RWPE2 (cell line): ENCODE data around the gene SEPHS2.

Experiments used
- ATAC-seq: fragments of 200-7000 bp; cut with Tn5 transposase; 3 replicates; pipeline ENCODE4 v1.9.1; 2021; ENCODE audit warnings: low read depth
- DNase-seq: peaks from one replicate; pipeline ENCODE4 v3.0.0-alpha.2; 2020; ENCODE audit warnings: low spot score
- H3K27ac ChIP-seq: fragments of 450-650 bp; 2 replicates; pipeline ENCODE4 v1.5.1; 2017; ENCODE audit warnings: mild to moderate bottlenecking; ENCODE audit not compliant: poor library complexity, severe bottlenecking
- H3K27me3 ChIP-seq: fragments of 250-450 bp; sonication (Bioruptor Pico); 2 replicates; pipeline ENCODE4 v1.5.1; 2021; ENCODE audit warnings: mild to moderate bottlenecking, moderate library complexity; ENCODE audit not compliant: insufficient read depth, poor library complexity, severe bottlenecking
- H3K36me3 ChIP-seq: fragments of 250-450 bp; sonication (Bioruptor Pico); 2 replicates; pipeline ENCODE4 v1.5.1; 2020; ENCODE audit warnings: low read depth, mild to moderate bottlenecking, moderate library complexity
- H3K4me1 ChIP-seq: fragments of 250-450 bp; sonication (Bioruptor Pico); 2 replicates; pipeline ENCODE4 v1.5.1; 2021; ENCODE audit warnings: mild to moderate bottlenecking, moderate library complexity; ENCODE audit not compliant: insufficient read depth, poor library complexity, severe bottlenecking
- H3K4me3 ChIP-seq: fragments of 250-450 bp; sonication (Bioruptor Pico); 2 replicates; pipeline ENCODE4 v1.5.1; 2021; ENCODE audit warnings: mild to moderate bottlenecking, moderate library complexity; ENCODE audit not compliant: severe bottlenecking
- H3K9me3 ChIP-seq: fragments of 250-450 bp; sonication (Bioruptor Pico); 2 replicates; pipeline ENCODE4 v1.5.1; 2021; ENCODE audit warnings: mild to moderate bottlenecking, moderate library complexity; ENCODE audit not compliant: severe bottlenecking
- TF ChIP-seq, protein P1 (sequence below): fragments of 450-650 bp; IDR thresholded peaks from one replicate; pipeline ENCODE4 v1.5.1; 2017; ENCODE audit warnings: mild to moderate bottlenecking, moderate library complexity; ENCODE audit not compliant: poor library complexity, severe bottlenecking

The SEPHS2 gene

DNA sequence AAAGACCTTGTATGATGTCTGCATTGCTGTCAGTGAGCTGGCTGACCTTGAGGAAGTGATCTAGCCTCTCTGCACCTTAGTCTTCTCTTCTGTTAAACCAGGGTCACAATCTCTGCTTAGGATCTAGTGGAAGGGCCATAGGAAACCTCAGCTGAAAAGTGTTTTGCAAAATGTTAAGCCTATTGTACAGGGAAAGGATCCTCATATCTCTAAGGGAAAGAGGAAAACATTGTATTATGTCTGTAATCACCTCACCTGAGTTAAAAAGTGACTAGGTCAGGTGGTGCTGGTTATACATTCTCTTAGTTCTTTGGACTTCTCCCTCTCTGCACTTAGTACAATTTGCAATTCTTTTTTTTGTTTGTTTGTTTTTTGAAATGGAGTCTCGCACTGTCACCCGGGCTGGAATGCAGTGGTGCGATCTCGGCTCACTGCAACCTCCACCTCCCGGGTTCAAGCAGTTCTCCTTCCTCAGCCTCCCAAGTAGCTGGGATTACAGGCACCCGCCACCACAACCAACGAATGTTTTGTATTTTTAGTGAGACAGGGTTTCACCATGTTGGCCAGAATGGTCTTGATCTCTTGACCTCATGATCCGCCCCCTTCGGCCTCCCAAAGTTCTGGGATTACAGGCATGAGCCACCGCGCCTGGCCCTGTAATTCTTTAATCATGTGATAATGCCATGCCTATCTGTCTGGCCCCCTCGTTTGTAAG is 2.0 kb upstream of the SEPHS2 start:
- Histone ChIP-seq H3K36me3 (peaks cover 17% of the 10 kb centered on the region), H3K4me1 (peaks cover 6% of the 10 kb centered on the region), H3K4me3 (no peak overlapping the region), H3K27ac (no peak overlapping the region), H3K27me3 (no peaks in the 10 kb centered on the region), H3K9me3 (no peaks in the 10 kb centered on the region)
- DNase-seq (no peak), ATAC-seq (no peak)
- TF ChIP-seq, protein P1, sequence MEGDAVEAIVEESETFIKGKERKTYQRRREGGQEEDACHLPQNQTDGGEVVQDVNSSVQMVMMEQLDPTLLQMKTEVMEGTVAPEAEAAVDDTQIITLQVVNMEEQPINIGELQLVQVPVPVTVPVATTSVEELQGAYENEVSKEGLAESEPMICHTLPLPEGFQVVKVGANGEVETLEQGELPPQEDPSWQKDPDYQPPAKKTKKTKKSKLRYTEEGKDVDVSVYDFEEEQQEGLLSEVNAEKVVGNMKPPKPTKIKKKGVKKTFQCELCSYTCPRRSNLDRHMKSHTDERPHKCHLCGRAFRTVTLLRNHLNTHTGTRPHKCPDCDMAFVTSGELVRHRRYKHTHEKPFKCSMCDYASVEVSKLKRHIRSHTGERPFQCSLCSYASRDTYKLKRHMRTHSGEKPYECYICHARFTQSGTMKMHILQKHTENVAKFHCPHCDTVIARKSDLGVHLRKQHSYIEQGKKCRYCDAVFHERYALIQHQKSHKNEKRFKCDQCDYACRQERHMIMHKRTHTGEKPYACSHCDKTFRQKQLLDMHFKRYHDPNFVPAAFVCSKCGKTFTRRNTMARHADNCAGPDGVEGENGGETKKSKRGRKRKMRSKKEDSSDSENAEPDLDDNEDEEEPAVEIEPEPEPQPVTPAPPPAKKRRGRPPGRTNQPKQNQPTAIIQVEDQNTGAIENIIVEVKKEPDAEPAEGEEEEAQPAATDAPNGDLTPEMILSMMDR: no peak

DNA sequence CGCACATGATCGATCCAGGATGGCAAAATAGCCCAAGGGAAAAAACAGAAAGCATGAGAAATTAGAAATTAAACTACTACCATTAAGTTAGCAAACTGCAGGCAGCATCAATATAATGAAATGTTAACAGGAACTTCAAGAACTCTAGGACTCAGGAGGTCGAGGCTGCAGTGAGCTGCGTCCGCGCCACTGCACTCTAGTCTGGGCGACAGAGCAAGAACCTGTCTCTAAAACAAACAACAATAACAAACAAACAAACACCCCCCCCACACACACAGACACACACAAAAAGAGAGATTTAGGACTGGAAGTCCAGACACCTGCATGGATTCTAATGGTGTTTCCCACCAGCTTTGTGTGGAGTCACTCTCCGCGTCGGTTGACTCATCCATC is 525 bp upstream of the SEPHS2 start:
- TF ChIP-seq, protein P1: no peak
- Histone ChIP-seq H3K4me1 (peaks cover 6% of the 10 kb centered on the region), H3K9me3 (no peaks in the 10 kb centered on the region), H3K4me3 (peak overlapping the region; percentile 65), H3K36me3 (peaks cover 17% of the 10 kb centered on the region), H3K27me3 (no peaks in the 10 kb centered on the region), H3K27ac (peak overlapping the region; percentile 38)
- DNase-seq (no peak), ATAC-seq (no peak)

DNA sequence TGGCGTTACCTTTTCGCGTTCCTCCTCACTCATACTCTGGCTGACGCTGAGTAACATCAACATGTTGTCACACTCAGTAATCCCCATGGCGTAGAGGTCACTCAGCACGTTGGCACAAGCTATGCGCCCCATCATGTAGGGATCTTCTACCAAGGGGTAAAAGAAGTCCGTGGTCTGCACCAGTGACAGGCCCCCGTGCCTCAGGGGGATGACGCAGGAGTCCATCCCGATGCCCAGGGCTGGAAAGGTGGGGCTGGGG is 596 bp downstream of the SEPHS2 start:
- Histone ChIP-seq H3K36me3 (peaks cover 17% of the 10 kb centered on the region), H3K9me3 (no peaks in the 10 kb centered on the region), H3K4me3 (peak overlapping the region; percentile 65), H3K27me3 (no peaks in the 10 kb centered on the region), H3K27ac (peak overlapping the region; percentile 38), H3K4me1 (peaks cover 6% of the 10 kb centered on the region)
- ATAC-seq (no peak), DNase-seq (no peak)
- TF ChIP-seq, protein P1: no peak

DNA sequence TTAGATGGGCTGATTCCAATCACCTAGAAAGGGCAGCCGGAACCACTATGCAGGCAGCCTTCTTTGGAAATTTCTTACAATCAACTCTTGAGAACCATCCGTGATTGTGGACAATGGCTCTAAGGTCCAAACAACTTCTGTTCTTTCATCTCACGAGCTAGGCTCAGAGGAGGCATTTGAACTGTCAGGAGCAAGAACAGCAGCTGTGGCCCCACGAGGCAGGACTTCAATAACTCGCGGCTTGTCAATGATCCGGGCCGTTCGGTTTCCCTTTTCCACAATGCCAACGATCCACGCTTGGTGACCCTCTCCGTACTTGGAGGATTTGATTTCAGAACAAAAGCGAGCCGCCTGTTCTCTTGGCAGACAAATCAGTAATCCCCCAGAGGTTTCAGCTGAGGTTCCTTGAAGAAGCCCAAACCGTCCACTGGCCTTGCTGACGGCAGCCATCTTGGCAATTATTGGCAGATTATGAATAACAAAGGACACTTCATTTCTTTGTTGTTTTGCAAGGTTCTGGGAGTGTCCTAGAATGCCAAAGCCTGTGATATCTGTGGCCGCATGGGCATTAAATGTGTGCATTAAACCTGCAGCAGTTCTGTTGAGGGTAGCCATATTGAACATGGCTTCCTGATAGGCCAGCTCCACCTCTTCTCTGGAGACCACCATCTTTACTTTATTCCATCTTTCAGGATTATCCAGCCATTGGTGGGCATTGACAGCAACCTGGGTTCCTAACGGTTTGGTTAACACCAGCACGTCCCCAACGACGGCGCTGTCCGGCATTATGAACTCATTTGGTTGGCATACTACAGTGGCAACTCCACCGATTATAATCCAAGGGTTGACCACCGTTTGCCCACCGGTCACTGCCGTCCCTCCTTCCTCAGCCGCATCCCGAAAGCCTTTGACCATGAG is 1.2 kb downstream of the SEPHS2 start:
- no peak for DNase-seq
- H3K27me3 ChIP-seq: no peaks in the 10 kb centered on the region
- TF ChIP-seq, protein P1: no peak
- no peaks in the 10 kb centered on the region for H3K9me3 ChIP-seq
- no peak for ATAC-seq
- peak overlapping the region; percentile 38 for H3K27ac ChIP-seq
- H3K36me3 ChIP-seq: peaks cover 17% of the 10 kb centered on the region
- H3K4me3 ChIP-seq: peak overlapping the region; percentile 65
- H3K4me1 ChIP-seq: peaks cover 6% of the 10 kb centered on the region
